ENCODE measurements around the gene MBNL2. TPM values are rescaled to one million over a fixed set of nuclear protein-coding genes. Genes with fewer than 3 reads are reported as not detected.

Gene MBNL2
- total RNA-seq, 1 donor from 2014 or later: 71.8 TPM

- Mint-ChIP-seq H3K36me3 (peaks cover 15% of the 10 kb centered on the region), H3K4me3 (no peak overlapping the region), H3K4me1 (peaks cover 51% of the 10 kb centered on the region), H3K27me3 (ENCODE audit: low read depth) (no peaks in the 10 kb centered on the region), H3K9me3 (no peaks in the 10 kb centered on the region), H3K27ac (no peak overlapping the region)
- DNase-seq (ENCODE audit: low spot score in 2 of 2, unreplicated experiment in 2 of 2): no peak
- TF ChIP-seq CTCF (IDR thresholded peaks at IDR 0.05; ENCODE audit: unreplicated experiment): no peak
Measured at GRCh38 chr13:97228850-97229521, 6.9 kb downstream of the MBNL2 start.

DNA sequence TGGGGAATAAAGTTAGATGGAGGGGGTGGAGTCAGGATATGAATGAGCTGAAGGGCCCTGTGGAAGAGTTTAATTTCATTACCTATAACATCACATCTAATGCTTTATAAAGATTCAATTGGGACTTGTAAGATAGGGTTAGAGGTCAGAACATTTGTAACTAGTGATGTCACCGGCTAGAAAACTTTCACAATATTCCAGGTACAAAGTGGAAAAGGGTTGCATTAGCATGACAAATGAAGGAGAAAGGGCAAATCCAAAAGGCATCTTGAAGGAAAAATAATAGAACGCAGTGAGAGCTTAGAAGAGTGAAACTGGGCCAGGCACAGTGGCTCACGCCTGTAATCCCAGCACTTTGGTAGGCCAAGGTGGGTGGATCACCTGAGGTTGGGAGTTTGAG, 7.6 kb downstream of the MBNL2 start:
- TF ChIP-seq CTCF (IDR thresholded peaks at IDR 0.05; ENCODE audit: unreplicated experiment): no peak
- DNase-seq (ENCODE audit: low spot score in 2 of 2, unreplicated experiment in 2 of 2): no peak
- Mint-ChIP-seq H3K36me3 (peaks cover 17% of the 10 kb centered on the region), H3K4me3 (no peak overlapping the region), H3K27ac (no peak overlapping the region), H3K4me1 (peaks cover 53% of the 10 kb centered on the region), H3K27me3 (ENCODE audit: low read depth) (no peaks in the 10 kb centered on the region), H3K9me3 (no peaks in the 10 kb centered on the region)

- H3K27ac Mint-ChIP-seq: no peak overlapping the region
- peaks cover 53% of the 10 kb centered on the region for H3K4me1 Mint-ChIP-seq
- H3K27me3 Mint-ChIP-seq (ENCODE audit: low read depth): no peaks in the 10 kb centered on the region
- no peaks in the 10 kb centered on the region for H3K9me3 Mint-ChIP-seq
- no peak overlapping the region for H3K4me3 Mint-ChIP-seq
- no peak for TF ChIP-seq CTCF (IDR thresholded peaks at IDR 0.05; ENCODE audit: unreplicated experiment)
- peaks cover 18% of the 10 kb centered on the region for H3K36me3 Mint-ChIP-seq
- DNase-seq (ENCODE audit: low spot score in 2 of 2, unreplicated experiment in 2 of 2): no peak
Measured at GRCh38 chr13:97231118-97231828, 9.1 kb downstream of the MBNL2 start.

DNA sequence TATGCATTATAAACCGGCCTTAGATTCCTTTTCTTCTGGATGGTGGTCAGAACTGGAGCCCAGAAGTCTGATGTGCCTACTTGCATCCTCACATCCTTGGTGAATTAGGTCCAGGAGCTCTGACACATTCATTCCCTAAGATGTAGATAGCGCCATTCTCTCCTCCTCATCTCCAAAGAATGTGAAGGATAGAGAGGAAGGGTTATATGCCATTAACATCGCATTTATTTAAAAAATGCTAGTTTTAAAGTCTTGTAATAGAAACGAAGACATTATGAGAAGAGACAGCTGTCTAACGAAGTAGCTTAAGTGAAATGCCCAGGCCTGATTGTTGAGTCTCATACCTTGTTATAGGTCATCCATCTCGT, 9.7 kb downstream of the MBNL2 start:
- Mint-ChIP-seq H3K4me1 (peaks cover 54% of the 10 kb centered on the region), H3K4me3 (no peak overlapping the region), H3K36me3 (peaks cover 18% of the 10 kb centered on the region), H3K27me3 (ENCODE audit: low read depth) (no peaks in the 10 kb centered on the region), H3K9me3 (no peaks in the 10 kb centered on the region), H3K27ac (no peak overlapping the region)
- TF ChIP-seq CTCF (IDR thresholded peaks at IDR 0.05; ENCODE audit: unreplicated experiment): no peak
- DNase-seq (ENCODE audit: low spot score in 2 of 2, unreplicated experiment in 2 of 2): no peak

DNA sequence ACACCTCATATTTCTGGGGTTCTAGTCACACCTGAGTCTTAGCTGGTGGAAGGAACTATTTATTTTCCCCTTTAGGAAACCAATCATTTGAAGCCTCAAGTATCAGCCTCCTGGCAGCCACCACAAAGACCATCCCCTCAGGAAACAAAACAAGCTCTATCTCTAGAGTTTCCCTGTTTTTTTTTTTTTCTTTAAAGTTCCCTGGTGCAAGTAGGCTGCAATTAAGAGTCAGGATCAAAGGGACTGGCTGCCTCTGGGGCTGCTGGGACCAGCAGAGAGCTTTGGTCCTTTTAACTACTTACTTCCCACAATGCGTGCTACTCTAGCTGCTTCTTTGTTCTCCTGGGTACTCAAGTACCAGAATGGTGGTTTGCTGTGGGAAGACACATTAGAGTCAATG, 11.4 kb downstream of the MBNL2 start:
- no peaks in the 10 kb centered on the region for H3K9me3 Mint-ChIP-seq
- no peak for TF ChIP-seq CTCF (IDR thresholded peaks at IDR 0.05; ENCODE audit: unreplicated experiment)
- DNase-seq (ENCODE audit: low spot score in 2 of 2, unreplicated experiment in 2 of 2): no peak
- peaks cover 18% of the 10 kb centered on the region for H3K36me3 Mint-ChIP-seq
- H3K4me1 Mint-ChIP-seq: peaks cover 50% of the 10 kb centered on the region
- H3K4me3 Mint-ChIP-seq: no peak overlapping the region
- no peaks in the 10 kb centered on the region for H3K27me3 Mint-ChIP-seq (ENCODE audit: low read depth)
- peak overlapping the region; percentile 85 for H3K27ac Mint-ChIP-seq

All from mesothelial cell of epicardium (in vitro differentiated cells).